HG02870 (cell line): ENCODE results near the gene OBSCN.

Experiments used
- ATAC-seq: cut with Tn5 transposase; IDR thresholded peaks from one replicate; pipeline ENCODE4 v1.9.1; 2021; ENCODE audit warnings: mild to moderate bottlenecking, moderate library complexity; ENCODE audit not compliant: unreplicated experiment

The OBSCN gene

DNA sequence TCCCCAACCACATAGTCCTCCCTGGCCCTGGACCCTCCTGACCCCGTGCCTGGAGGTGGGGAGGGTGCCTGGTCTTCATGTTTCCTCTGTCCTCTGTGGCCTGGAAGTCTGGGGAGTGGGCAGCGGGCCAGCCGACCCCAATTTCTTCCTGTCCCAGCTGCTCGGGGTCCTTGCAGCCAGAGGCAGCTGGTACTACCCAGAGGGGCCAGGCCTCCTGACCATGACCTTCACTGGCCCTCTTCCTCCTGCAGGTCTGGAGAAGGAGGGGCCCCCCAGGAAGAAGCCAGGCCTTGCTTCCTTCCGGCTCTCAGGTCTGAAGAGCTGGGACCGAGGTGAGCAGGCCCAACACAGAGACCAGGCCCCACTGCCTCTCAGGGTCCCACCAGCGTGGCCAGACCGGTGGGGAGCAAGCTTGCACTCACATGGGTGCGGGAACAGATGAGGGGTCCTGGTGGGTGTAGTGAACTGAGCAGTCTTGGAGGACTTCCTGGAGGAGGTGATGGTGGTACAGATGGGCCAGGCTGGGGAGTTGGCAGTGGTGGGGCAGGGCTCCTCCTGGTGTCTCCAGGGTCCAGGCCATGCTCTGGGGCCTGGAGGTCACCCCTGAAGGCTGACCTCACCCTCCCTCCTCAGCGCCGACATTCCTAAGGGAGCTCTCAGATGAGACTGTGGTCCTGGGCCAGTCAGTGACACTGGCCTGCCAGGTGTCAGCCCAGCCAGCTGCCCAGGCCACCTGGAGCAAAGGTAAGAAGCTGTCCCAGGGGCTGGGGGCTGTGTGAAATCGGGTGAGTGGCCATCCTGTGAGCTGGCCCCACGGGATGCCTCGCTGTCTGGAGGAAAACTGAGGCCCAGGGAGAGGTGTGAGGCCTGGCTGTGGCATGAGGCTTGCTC, 166.1 kb downstream of the OBSCN start:
- ATAC-seq, result no peak

DNA sequence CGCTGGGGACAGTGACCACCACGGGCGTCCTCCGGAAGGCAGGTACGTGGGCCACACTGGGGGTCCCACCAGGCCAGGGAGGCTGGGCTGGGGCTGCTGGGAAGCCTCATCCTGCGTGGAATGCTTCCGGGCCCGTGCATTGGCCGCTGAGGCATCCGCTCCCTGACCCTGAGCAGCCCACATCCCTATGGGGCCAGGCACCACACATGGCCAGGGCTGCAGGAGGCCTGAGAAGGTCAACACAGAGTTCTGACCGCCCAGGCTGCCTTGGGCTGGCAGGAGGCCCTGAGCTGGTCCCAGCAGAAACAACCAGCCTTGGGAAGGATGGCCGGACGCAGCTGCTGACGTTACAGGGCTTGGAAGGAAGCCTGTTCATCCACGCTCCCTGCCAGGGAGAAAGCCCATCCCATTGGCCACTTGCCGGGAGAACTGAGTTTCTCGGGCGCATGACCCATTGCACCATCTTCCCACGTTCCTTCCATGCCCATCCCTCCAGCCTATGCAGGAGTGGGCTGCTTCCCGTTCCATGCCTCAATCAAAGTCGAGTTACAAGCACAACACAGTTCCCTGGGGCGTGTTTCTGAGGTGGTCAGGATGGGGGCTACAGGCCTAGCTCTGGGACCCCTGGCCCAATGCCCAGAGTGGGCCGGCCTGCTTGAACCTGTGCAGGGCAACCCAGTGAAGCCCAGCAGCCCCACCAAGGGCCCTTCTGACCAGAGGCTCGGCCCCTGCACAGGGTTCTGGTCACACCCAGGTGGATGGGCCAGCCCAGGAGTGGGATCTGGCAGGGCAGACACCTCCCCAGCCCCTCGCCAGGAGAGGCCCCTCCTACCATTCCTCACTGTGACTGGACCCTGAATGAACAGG, 167.1 kb downstream of the OBSCN start:
- ATAC-seq, result no peak

DNA sequence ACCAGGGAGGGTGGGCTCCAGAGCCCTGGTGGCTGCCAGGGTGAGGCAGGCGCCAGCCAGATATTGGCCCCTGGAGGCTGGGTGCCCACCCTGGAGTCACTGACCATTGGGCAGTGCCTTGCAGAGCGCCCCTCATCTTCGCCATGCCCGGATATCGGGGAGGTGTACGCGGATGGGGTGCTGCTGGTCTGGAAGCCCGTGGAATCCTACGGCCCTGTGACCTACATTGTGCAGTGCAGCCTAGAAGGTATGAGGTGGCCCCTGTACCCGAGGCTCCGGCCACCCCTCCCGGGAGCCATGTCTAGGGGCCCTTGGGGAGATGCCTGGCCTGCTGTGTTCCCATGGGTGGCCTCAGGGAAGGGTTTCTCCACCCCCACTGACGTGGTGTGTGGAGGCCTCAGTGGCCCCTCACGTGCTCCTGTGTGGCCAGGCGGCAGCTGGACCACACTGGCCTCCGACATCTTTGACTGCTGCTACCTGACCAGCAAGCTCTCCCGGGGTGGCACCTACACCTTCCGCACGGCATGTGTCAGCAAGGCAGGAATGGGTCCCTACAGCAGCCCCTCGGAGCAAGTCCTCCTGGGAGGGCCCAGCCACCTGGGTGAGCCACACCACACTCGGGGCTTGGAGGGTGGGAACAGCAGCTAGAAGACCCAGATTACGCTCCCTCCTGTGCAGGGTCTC, 167.9 kb downstream of the OBSCN start:
- ATAC-seq, result no peak

DNA sequence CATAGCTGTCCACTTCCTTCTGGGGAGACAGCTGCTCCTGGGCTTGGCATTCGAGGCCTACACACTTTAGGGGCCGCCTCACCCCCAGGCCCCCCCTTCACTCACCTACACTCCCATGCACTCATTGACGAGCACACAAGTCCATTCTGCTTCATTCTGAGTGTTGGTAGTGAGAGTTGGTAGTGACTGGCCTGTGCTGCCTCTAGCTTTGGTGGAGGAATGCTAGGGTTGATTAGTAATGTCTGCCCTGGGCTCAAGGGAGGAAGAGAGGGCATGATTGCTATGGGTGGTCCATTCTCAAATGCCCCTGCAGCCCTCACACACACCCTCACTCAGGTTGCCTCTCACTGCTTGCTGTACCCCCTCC, 168.4 kb downstream of the OBSCN start:
- no peak for ATAC-seq

DNA sequence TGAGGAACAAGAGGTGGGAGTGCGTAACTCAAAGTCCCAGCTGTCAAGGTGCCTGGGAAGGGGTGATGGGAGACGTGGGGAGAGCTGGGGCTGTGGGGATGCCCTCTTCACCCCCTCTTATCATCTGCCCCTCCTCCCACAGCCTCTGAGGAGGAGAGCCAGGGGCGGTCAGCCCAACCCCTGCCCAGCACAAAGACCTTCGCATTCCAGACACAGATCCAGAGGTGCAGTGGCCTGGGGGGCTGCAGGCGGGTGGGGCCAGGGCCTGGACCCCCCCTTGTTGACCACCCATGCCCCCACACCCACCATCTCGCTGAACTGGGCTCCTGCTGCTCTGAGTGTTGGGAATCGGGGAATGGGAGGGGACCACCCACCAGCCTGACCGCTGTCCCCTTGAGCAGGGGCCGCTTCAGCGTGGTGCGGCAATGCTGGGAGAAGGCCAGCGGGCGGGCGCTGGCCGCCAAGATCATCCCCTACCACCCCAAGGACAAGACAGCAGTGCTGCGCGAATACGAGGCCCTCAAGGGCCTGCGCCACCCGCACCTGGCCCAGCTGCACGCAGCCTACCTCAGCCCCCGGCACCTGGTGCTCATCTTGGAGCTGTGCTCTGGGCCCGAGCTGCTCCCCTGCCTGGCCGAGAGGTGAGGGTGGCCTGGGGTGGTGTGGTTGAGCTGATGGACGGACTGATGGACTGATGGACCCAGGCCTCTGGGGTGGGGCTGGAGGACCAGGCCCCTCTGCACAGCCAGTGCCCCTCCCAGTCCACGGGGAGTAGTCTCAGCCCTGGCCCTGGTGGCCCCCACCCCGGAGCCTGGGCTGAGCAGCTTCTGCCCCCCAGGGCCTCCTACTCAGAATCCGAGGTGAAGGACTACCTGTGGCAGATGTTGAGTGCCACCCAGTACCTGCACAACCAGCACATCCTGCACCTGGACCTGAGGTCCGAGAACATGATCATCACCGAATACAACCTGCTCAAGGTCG, 169.1 kb downstream of the OBSCN start:
- no peak for ATAC-seq

DNA sequence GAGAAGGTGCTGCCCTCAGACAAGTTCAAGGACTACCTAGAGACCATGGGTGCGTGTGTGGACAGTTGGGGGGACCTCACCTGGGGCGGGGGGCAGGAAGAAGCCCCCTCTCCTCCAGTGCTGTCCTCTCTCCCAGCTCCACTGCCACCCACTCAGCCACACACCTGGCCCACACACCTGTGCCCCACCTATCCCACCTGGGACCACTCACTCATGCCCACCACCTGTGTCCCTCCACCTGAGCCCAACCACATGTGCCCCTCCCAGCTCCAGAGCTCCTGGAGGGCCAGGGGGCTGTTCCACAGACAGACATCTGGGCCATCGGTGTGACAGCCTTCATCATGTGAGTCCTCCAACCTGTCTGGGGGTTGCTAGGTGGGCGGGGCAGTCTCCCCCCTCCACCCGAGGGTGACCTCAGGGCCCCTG, 169.8 kb downstream of the OBSCN start:
- no peak for ATAC-seq

DNA sequence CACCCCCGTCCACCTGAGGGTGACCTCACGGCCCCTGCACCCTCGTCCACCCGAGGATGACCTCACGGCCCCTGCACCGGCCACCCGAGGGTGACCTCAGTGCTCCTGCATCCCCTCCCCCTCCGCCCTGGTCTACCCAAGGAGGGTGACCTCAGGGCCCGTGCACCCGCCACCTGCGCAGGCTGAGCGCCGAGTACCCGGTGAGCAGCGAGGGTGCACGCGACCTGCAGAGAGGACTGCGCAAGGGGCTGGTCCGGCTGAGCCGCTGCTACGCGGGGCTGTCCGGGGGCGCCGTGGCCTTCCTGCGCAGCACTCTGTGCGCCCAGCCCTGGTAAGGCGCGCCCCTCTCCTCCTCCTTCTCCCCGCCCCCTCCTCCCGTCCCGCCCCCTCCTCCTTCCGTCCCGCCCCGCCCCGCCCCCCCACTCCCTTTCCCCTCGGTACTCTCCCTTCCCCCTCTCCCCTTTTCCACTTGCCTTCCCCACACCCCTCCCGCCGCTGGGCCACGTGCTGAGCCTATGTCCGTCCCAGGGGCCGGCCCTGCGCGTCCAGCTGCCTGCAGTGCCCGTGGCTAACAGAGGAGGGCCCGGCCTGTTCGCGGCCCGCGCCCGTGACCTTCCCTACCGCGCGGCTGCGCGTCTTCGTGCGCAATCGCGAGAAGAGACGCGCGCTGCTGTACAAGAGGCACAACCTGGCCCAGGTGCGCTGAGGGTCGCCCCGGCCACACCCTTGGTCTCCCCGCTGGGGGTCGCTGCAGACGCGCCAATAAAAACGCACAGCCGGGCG, 170.4 kb downstream of the OBSCN start:
- no peak for ATAC-seq

DNA sequence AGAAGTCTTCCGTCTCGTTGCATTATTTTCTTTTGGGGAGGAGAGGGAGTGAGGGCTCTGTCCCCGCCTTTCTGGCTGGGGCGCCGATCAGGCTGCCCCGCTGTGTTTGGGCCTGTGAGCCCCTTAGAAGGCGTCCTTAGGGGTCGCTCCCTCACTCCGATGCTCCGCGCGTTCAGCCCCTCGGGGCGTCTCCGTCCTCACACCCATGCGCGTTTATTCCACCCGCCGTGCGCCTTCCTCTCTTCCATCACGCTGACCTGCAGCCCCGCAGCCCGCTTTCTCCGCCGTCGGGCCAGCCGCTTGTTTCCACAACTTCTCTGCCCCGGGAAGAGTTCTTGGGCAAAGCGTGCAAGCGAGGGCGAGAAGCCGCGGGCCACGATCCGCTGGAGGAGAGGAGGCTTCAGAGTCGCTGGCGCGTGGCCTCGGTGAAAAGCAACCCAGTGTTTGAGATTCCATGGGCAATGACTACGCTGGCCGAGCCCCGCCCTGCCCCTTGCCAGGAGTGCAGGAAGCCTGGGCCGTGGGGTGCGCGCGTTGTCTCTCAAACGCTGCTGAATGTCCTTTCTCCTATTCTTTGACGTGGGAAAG, 171.1 kb downstream of the OBSCN start:
- no peak for ATAC-seq

DNA sequence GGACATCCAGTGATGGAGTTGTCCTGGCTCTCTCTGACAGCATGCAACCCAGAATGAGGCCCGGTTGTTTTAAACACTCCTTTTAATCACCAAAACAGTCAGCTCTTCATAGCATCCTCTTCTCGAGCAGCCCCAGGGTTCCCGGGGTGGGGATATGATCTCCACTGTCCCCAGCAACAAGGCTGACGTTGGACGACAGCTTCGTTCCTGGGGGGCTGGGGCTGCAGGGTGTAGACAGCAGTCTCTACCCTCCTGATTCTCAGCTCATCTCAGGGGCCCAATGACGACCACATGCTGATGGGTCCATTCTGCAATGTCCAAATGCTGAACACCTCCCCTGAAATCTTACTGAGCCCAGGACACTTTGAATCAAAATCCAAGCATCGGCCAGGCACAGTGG, 171.8 kb downstream of the OBSCN start:
- ATAC-seq, result no peak

DNA sequence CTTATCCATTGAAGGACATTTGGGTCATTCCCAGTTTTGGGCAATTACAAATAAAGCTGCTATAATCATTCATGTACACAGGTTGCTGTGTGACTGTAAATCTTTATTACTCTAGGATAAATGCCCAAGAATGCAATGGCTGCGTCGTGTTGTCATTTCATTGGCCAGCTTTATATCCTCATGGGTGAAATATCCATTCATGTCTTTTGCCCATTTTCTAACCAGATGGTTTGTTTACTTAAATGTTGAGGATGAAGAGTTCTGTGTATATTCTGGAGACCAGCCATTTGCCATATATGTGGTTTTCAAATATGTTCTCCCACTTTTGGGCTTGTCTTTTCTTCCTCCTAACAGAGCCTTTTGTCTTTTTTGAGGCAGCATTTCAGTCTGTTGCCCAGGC, 173.5 kb downstream of the OBSCN start:
- ATAC-seq, result no peak

DNA sequence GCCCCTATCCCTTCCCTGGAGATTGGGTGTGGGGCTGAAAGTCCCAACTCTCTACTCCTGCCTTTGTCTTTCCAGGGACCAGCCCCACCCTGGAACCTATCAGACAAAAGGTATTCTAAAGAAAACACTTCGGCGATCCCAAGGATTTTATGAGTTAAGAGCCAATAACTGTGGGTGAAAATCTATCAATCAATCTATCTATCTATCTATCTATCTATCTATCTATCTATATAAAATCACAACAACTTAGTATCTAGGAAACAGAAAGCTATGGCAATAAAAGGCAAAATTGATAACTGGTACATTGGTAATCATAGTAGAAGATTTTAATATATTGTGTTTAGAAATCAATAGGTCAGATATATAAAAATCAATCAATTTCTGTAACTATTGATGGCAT, 175.9 kb downstream of the OBSCN start:
- no peak for ATAC-seq

DNA sequence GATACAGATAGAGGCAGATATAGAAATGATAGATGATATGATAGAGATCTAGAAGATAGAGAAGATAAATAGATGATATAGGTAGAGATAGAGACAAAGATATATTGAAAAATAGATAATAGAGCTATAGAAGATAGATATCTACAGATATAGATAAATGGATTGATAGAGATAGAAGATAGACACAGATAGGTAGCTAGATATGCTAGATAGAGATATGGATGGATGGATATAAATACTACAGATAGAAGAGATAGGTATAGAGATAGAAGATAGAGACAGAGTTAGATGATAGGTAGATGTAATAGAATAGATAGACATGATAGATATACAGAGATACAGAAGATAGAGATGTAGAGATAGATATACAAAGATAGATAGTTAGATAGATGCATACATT, 177.4 kb downstream of the OBSCN start:
- no peak for ATAC-seq

DNA sequence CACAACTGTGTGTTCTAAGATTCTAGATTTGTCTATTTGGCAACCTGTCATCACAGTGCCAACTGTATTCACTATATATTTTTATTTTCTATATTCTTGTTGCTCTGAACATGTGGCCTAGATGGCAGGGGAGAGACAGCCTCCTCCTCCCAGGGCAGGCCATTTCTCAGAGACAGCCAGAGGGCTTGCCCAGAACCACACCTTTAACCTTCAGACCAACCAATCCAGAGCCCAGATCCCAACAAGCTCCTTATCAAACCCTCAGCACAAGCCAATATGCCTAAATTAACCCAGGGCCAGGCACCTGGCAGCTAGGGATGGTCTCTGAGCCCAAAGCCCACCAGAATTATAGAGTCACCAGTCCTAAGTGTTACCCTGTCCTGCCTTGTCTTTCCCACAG, 179.5 kb downstream of the OBSCN start:
- no peak for ATAC-seq

DNA sequence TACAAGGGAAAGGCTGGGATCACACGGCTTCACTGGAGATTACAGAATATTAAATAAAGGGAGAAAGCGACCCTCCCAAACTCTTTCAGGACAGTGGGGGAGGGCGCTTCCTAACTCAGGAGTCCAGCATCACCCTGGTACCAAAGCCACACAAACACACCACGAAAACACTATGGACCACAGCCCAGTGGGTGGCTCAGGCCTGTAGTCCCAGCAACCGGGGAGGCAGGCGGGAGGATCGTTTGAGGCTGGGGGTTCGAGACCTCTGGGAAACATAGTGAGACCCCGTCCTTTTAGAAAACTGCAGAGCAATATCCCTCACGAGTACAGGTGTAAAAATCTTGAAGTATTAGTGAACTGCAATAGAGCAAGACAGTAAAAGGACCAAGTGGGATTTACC, 182.8 kb downstream of the OBSCN start:
- ATAC-seq, result no peak

DNA sequence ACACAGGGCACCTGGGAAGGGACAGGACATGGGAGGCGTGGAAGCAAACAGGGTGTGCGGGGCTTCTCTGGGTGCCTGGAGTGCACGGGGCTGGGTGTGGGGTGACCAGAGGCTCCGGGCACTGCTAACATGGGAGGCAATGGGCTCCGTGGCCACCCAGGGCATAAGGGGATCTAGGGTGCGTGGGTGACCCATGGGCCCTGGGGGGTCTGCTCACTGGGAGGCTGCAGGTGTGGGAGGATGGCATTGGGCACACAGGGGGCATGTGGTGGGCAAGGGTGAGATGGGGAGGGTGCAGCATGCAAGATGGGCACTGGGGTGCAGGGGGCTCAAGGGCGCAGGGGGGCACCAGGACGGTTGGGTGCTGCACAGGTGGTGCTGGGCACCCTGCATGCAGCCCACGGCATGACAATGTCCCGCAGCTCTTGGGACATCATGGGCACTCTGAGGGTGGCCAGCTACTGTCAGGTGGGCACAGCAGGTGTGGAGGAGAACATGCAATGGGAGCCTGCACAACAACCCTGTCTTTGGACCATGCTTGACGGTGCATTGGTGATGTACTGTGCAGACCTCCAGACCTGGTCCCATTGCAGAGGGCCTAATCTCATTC, 183.7 kb downstream of the OBSCN start:
- ATAC-seq, result no peak

DNA sequence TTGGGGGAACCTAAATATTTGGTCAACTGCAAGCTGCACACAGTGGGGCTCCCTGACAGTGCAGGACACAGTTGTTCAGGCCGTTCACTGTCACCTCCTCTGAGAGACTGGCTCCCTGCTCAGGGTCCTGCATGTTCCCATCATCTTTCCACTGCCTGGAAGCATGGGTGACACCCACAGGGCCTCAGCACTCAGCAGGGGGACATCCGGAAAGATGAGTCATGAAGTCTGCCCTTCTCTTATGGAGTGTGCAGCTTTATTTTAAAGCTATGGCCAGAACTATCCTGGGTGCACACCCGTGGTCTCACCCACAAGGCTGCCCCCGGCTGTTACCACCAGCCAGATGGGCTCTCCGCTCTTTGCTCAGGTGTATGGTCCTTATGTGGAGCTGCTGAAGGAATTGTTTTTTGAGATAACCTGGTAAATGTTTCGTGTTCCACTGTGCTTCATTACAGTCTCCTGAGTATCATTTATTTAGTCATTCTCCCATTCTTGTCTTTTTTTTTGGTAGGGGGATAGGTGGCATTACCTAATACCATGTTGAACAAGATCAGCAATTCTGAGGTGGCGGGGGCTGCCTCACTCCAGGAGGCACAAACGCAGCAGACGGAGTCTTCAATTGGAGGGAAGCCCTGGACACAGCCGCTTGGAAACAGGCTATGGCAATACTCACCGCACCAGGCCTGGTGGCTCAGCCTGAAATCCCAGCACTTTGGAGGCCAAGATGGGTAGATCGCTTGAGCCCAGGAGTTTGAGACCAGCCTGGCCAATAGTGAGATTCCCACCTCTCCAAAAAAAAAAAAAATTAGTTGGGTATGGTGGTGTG, 184.5 kb downstream of the OBSCN start:
- ATAC-seq, result no peak

DNA sequence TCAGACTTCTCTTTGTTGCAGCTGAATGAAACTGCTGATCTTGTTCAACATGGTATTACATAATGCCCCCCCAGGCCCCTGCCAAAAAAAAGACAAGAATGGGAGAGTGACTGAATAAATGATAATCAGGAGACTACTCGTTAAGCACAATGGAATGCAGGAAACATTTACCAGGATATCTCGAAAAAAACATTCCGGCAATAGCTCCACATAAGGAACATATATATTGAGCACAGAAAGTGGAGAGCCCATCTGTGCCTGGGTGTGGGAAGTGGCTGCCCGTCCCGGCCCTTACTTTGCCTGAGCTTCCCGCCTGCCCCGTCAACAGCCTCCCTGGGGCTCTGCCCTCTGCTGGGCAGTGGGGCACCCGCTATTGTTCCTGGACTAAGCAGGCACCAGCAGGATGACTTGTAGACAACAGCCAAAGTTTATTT, 185.4 kb downstream of the OBSCN start:
- no peak for ATAC-seq
